Osteoblast (primary cell): Measurements from ENCODE around the gene IFRD2. TPM values are rescaled to one million over a fixed set of nuclear protein-coding genes. Genes with fewer than 3 reads are reported as not detected.

Experiments used
- DNase-seq: peaks from one replicate; pipeline ENCODE4 v3.0.0; 2011; ENCODE audit warnings: low spot score, mixed read lengths; ENCODE audit not compliant: insufficient read length; ENCODE audit errors: missing footprints
- H2AFZ ChIP-seq: 2 replicates; pipeline ENCODE4 v1.6.0; 2011; ENCODE audit warnings: mild to moderate bottlenecking, low read length
- H3K27ac ChIP-seq: 2 replicates; pipeline ENCODE4 v1.5.1; 2011; ENCODE audit warnings: mild to moderate bottlenecking, low read depth, low read length, moderate library complexity
- H3K27me3 ChIP-seq: 2 replicates; pipeline ENCODE4 v1.6.0; 2012; ENCODE audit warnings: mild to moderate bottlenecking, control low read depth, inconsistent platforms, low read length, moderate library complexity; ENCODE audit not compliant: insufficient read depth
- H3K36me3 ChIP-seq: 2 replicates; pipeline ENCODE4 v1.5.1; 2011; ENCODE audit warnings: mild to moderate bottlenecking, low read length, control low read depth, moderate library complexity; ENCODE audit not compliant: insufficient read depth
- H3K4me1 ChIP-seq: 2 replicates; pipeline ENCODE4 v1.5.1; 2011; ENCODE audit warnings: mild to moderate bottlenecking, low read length, control low read depth, moderate library complexity; ENCODE audit not compliant: insufficient read depth
- H3K4me2 ChIP-seq: 2 replicates; pipeline ENCODE4 v1.6.0; 2011; ENCODE audit warnings: mild to moderate bottlenecking, low read length; ENCODE audit not compliant: insufficient read depth
- H3K4me3 ChIP-seq: fragments of 200-600 bp; sonication (generic); 3 replicates; pipeline ENCODE4 v1.5.1; 2012; ENCODE audit warnings: mild to moderate bottlenecking, low read length, inconsistent platforms; ENCODE audit not compliant: insufficient read depth
- H3K79me2 ChIP-seq: 2 replicates; pipeline ENCODE4 v1.6.0; 2012; ENCODE audit warnings: mild to moderate bottlenecking, low read length, control low read depth, inconsistent platforms; ENCODE audit not compliant: insufficient read depth
- H3K9me3 ChIP-seq: 2 replicates; pipeline ENCODE4 v1.5.1; 2011; ENCODE audit warnings: low read depth, low read length, control low read depth
- H4K20me1 ChIP-seq: 2 replicates; pipeline ENCODE4 v1.6.0; 2012; ENCODE audit warnings: mild to moderate bottlenecking, low read length, control low read depth; ENCODE audit not compliant: insufficient read depth
- CTCF ChIP-seq: IDR thresholded peaks from 2 replicates; pipeline ENCODE4 v1.5.1; 2011; ENCODE audit warnings: mild to moderate bottlenecking, low read depth, low read length, moderate library complexity; ENCODE audit errors: extremely low read depth
- total RNA-seq: library from RNA; depleted of rRNA; stranded (reverse); fragments of >200 nt; gene quantifications from 2 replicates; pipeline ENCODE4 v1.2.3, GENCODE V29; 2012

The IFRD2 gene
- total RNA-seq, 1 donor = 65.1 TPM

DNA sequence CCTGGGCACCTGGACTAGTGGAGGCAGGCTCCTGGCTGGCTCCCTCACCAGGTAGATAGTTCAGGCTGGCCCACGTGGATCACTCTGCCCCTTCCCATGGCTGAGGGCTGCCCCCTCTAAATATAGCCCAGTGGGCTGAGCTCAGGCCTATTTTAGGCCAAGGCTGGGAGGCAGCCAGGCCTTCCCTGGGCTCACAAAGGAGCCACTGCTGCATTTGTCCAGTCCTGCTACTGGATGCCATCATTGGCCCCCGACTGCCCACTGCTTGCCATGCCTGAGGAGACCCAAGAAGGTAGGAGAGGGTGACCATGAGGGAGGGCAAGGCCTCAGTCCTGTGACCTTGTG is 13.4 kb downstream of the IFRD2 start, which contains the start of gene LSMEM2:
LSMEM2 (plus strand) TSS at position 208 of the 345 bp plus-strand sequence; CDS start at position 235, 27 bp downstream.
- no peaks in the 10 kb centered on the region for H3K9me3 ChIP-seq
- H3K79me2 ChIP-seq = no peaks in the 10 kb centered on the region
- H3K4me2 ChIP-seq = no peak within 1 kb of the TSS
- no peaks in the 10 kb centered on the region for H3K36me3 ChIP-seq
- no peak within 1 kb of the TSS for H3K27ac ChIP-seq
- H2AFZ ChIP-seq = no peak within 1 kb of the TSS
- no peaks in the 10 kb centered on the region for H4K20me1 ChIP-seq
- no peaks in the 10 kb centered on the region for H3K4me1 ChIP-seq
- DNase-seq = no peak
- no peak for TF ChIP-seq CTCF
- no peaks in the 10 kb centered on the region for H3K27me3 ChIP-seq
- H3K4me3 ChIP-seq = no peak within 1 kb of the TSS

- no peak for TF ChIP-seq CTCF
- no peak overlapping the region for H3K4me3 ChIP-seq
- H3K4me1 ChIP-seq = no peaks in the 10 kb centered on the region
- no peak overlapping the region for H2AFZ ChIP-seq
- no peaks in the 10 kb centered on the region for H3K79me2 ChIP-seq
- no peaks in the 10 kb centered on the region for H3K36me3 ChIP-seq
- DNase-seq = peak; percentile 85
- no peaks in the 10 kb centered on the region for H3K27me3 ChIP-seq
- H4K20me1 ChIP-seq = no peaks in the 10 kb centered on the region
- H3K9me3 ChIP-seq = no peaks in the 10 kb centered on the region
- H3K4me2 ChIP-seq = no peak overlapping the region
- H3K27ac ChIP-seq = no peak overlapping the region
Observed at GRCh38 chr3:50278123-50278879, 13.9 kb downstream of the IFRD2 start.

- no peaks in the 10 kb centered on the region for H4K20me1 ChIP-seq
- no peaks in the 10 kb centered on the region for H3K4me1 ChIP-seq
- TF ChIP-seq CTCF = no peak
- no peaks in the 10 kb centered on the region for H3K27me3 ChIP-seq
- no peaks in the 10 kb centered on the region for H3K36me3 ChIP-seq
- H3K27ac ChIP-seq = no peak overlapping the region
- H2AFZ ChIP-seq = no peak overlapping the region
- peak; percentile 80 for DNase-seq
- no peaks in the 10 kb centered on the region for H3K79me2 ChIP-seq
- no peak overlapping the region for H3K4me2 ChIP-seq
- H3K4me3 ChIP-seq = no peak overlapping the region
- H3K9me3 ChIP-seq = no peaks in the 10 kb centered on the region
Observed at GRCh38 chr3:50276762-50277101, 15.5 kb downstream of the IFRD2 start.

GRCh38 chr3:50275996-50276761 is 16.1 kb downstream of the IFRD2 start:
- no peak overlapping the region for H2AFZ ChIP-seq
- H3K4me2 ChIP-seq = no peak overlapping the region
- no peaks in the 10 kb centered on the region for H3K4me1 ChIP-seq
- H3K4me3 ChIP-seq = no peak overlapping the region
- H3K79me2 ChIP-seq = no peaks in the 10 kb centered on the region
- no peaks in the 10 kb centered on the region for H4K20me1 ChIP-seq
- no peaks in the 10 kb centered on the region for H3K36me3 ChIP-seq
- no peak for TF ChIP-seq CTCF
- H3K9me3 ChIP-seq = no peaks in the 10 kb centered on the region
- no peak overlapping the region for H3K27ac ChIP-seq
- DNase-seq = peak; percentile 66
- H3K27me3 ChIP-seq = no peaks in the 10 kb centered on the region
